Measurements from ENCODE around the gene LIPC. TPM values are rescaled to one million over a fixed set of nuclear protein-coding genes. Genes with fewer than 3 reads are reported as not detected.

Gene LIPC
- total and polyA plus RNA-seq, 10 of the 15 experiments (the other 5 are each of a cell fraction or from before 2014, with no cell fraction given), result 0.06 to 0.31 (median 0.16) TPM; not detected in 1

DNA sequence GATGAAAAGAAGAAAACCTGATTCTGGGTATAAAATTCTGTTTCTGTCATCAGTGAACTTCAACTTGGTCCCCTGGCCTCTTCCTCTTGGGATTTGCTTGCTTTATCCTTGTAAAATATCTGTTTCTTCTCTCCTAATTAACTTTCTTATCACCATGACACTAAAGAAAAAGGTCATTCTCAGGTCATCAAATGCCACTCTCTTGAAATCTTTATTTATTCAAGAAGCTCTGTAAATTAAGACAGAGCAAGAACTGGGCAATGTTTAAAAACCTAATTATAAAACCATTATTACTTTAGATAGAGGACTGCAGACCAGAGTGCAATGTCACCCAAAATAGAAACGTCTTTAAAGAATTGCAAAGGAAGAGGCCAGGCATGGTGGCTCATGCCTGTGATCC is 6.0 kb upstream of the LIPC start:
- Histone ChIP-seq H3K9ac (ENCODE audit: control insufficient read depth, insufficient read depth, low read length) (no peak overlapping the region), H3K27me3 (replicated peaks in 1 of 2; ENCODE audit: control insufficient read depth in 2 of 2, insufficient read depth in 2 of 2, low read length in 1 of 2) (no peaks in the 10 kb centered on the region), H3K36me3 (ENCODE audit: control insufficient read depth in 2 of 2, insufficient read depth in 2 of 2, low read length in 1 of 2) (no peaks in the 10 kb centered on the region), H4K20me1 (ENCODE audit: control insufficient read depth, insufficient read depth) (no peaks in the 10 kb centered on the region), H3K79me2 (ENCODE audit: control insufficient read depth, insufficient read depth, low read length) (no peaks in the 10 kb centered on the region), H3K4me3 (no peak overlapping the region), H2AFZ (ENCODE audit: control insufficient read depth, low read depth, low read length) (no peak overlapping the region), H3K27ac (ENCODE audit: control insufficient read depth, insufficient read depth) (no peak overlapping the region), H3K9me3 (replicated peaks; ENCODE audit: control insufficient read depth, insufficient read depth, low read length) (no peaks in the 10 kb centered on the region), H3K4me1 (ENCODE audit: control insufficient read depth, insufficient read depth, low read length) (peaks cover 2% of the 10 kb centered on the region; the same call in 1 of the 2 replicates), H3K4me2 (ENCODE audit: control insufficient read depth, insufficient read depth) (no peak overlapping the region)
- ChIA-PET POLR2A (interaction anchor here (0.6 kb wide), 2 partner anchors 54 to 90 kb away, joined by 3 read pairs; no protein-coding TSS in a partner anchor), RAD21 (ENCODE audit: unreplicated experiment) (interaction anchor here (0.8 kb wide), 1 partner anchor 142 kb away, joined by 3 read pairs; no protein-coding TSS in a partner anchor), SMC1A (ENCODE audit: uncharacterized antibody, unreplicated experiment) (interaction anchor here (1.0 to 1.7 kb wide), 2 partner anchors 8 to 151 kb away, joined by 3 to 7 read pairs; no protein-coding TSS in a partner anchor), CTCF (interaction anchor here (0.6 to 1.2 kb wide), 2 partner anchors 11 to 114 kb away, joined by 3 to 4 read pairs; no protein-coding TSS in a partner anchor)
- intact Hi-C loops (cut with micrococcal nuclease; ENCODE audit: unreplicated experiment) (no loop called here), in situ Hi-C loops (cut with MboI) (no loop called here)
- ATAC-seq (no peak), FAIRE-seq (no peak), DNase-seq (ENCODE audit: low read depth, low spot score) (no peak)
- no peak for TF ChIP-seq CHD4 (IDR thresholded peaks at IDR 0.05)
- TF ChIP-seq, protein P1, sequence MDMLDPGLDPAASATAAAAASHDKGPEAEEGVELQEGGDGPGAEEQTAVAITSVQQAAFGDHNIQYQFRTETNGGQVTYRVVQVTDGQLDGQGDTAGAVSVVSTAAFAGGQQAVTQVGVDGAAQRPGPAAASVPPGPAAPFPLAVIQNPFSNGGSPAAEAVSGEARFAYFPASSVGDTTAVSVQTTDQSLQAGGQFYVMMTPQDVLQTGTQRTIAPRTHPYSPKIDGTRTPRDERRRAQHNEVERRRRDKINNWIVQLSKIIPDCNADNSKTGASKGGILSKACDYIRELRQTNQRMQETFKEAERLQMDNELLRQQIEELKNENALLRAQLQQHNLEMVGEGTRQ (IDR thresholded peaks at IDR 0.05; ENCODE audit: borderline replicate concordance, low read depth, low read length), result no peak
- no TSS peak for BruUV-seq (replicated peaks)
- 38% methylated on average over 1 of the region's 1 CpG for WGBS (ENCODE audit: insufficient coverage, insufficient replicate concordance, low lambda C conversion rate, missing lambda C conversion rate)

DNA sequence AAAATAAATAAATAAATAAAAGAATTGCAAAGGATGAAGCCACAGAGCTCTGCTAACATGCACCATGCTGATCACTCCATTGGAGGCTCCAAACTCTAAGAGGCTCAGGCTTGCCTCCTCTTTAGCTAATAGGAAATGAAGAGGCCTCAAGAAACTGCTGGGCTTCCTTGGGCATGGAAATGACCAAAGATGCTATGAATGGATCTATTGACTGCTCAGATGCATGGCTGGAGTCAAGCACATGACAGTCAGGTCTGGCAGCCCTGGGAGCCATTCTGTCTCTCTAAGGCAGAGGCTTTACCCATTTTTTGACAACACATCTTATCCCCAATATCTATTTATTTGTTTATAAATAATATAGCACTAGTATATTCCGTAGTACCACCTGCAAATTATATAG is 5.3 kb upstream of the LIPC start:
- SMC1A ChIA-PET (ENCODE audit: uncharacterized antibody, unreplicated experiment), result interaction anchor here (1.0 to 1.7 kb wide), 2 partner anchors 8 to 151 kb away, joined by 3 to 7 read pairs; no protein-coding TSS in a partner anchor
- WGBS (ENCODE audit: insufficient coverage, insufficient replicate concordance, low lambda C conversion rate, missing lambda C conversion rate), result 45% methylated on average over 1 of the region's 1 CpG
- no peak overlapping the region for H2AFZ ChIP-seq (ENCODE audit: control insufficient read depth, low read depth, low read length)
- RAD21 ChIA-PET (ENCODE audit: unreplicated experiment), result interaction anchor here (0.8 kb wide), 1 partner anchor 141 kb away, joined by 3 read pairs; no protein-coding TSS in a partner anchor
- H3K36me3 ChIP-seq (ENCODE audit: control insufficient read depth in 2 of 2, insufficient read depth in 2 of 2, low read length in 1 of 2), result no peaks in the 10 kb centered on the region
- H3K27ac ChIP-seq (ENCODE audit: control insufficient read depth, insufficient read depth), result no peak overlapping the region
- in situ Hi-C loops (cut with MboI), result no loop called here
- no peaks in the 10 kb centered on the region for H3K4me1 ChIP-seq (ENCODE audit: control insufficient read depth, insufficient read depth, low read length)
- TF ChIP-seq NFXL1 (IDR thresholded peaks at IDR 0.05; ENCODE audit: borderline replicate concordance) (no peak), RB1 (IDR thresholded peaks at IDR 0.05; ENCODE audit: borderline replicate concordance) (no peak), CHD1 (IDR thresholded peaks at IDR 0.05; ENCODE audit: low read depth, low read length) (no peak), POLR2A (IDR thresholded peaks at IDR 0.05; ENCODE audit: low read depth, low read length) (no peak), STAT1 (conservative IDR thresholded peaks at IDR 0.05) (no peak), IRF4 (IDR thresholded peaks at IDR 0.05; ENCODE audit: low read depth, low read length) (no peak)
- TF ChIP-seq, protein P2, sequence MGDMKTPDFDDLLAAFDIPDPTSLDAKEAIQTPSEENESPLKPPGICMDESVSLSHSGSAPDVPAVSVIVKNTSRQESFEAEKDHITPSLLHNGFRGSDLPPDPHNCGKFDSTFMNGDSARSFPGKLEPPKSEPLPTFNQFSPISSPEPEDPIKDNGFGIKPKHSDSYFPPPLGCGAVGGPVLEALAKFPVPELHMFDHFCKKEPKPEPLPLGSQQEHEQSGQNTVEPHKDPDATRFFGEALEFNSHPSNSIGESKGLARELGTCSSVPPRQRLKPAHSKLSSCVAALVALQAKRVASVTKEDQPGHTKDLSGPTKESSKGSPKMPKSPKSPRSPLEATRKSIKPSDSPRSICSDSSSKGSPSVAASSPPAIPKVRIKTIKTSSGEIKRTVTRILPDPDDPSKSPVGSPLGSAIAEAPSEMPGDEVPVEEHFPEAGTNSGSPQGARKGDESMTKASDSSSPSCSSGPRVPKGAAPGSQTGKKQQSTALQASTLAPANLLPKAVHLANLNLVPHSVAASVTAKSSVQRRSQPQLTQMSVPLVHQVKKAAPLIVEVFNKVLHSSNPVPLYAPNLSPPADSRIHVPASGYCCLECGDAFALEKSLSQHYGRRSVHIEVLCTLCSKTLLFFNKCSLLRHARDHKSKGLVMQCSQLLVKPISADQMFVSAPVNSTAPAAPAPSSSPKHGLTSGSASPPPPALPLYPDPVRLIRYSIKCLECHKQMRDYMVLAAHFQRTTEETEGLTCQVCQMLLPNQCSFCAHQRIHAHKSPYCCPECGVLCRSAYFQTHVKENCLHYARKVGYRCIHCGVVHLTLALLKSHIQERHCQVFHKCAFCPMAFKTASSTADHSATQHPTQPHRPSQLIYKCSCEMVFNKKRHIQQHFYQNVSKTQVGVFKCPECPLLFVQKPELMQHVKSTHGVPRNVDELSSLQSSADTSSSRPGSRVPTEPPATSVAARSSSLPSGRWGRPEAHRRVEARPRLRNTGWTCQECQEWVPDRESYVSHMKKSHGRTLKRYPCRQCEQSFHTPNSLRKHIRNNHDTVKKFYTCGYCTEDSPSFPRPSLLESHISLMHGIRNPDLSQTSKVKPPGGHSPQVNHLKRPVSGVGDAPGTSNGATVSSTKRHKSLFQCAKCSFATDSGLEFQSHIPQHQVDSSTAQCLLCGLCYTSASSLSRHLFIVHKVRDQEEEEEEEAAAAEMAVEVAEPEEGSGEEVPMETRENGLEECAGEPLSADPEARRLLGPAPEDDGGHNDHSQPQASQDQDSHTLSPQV (IDR thresholded peaks at IDR 0.05), result no peak
- FAIRE-seq (no peak), DNase-seq (ENCODE audit: low read depth, low spot score) (no peak), ATAC-seq (no peak)
- H3K27me3 ChIP-seq (replicated peaks in 1 of 2; ENCODE audit: control insufficient read depth in 2 of 2, insufficient read depth in 2 of 2, low read length in 1 of 2), result no peaks in the 10 kb centered on the region
- H3K79me2 ChIP-seq (ENCODE audit: control insufficient read depth, insufficient read depth, low read length), result no peaks in the 10 kb centered on the region
- no peak overlapping the region for H3K4me2 ChIP-seq (ENCODE audit: control insufficient read depth, insufficient read depth)
- CTCF ChIA-PET, result interaction anchor here (0.6 to 0.7 kb wide), 2 partner anchors 8 to 11 kb away, joined by 3 to 4 read pairs; no protein-coding TSS in a partner anchor
- H3K4me3 ChIP-seq, result no peak overlapping the region
- POLR2A ChIA-PET, result interaction anchor here (0.6 to 0.7 kb wide), 4 partner anchors 46 to 90 kb away, joined by 3 to 6 read pairs (median 3); no protein-coding TSS in a partner anchor
- H4K20me1 ChIP-seq (ENCODE audit: control insufficient read depth, insufficient read depth), result no peaks in the 10 kb centered on the region
- H3K9me3 ChIP-seq (replicated peaks; ENCODE audit: control insufficient read depth, insufficient read depth, low read length), result no peaks in the 10 kb centered on the region
- intact Hi-C loops (cut with micrococcal nuclease; ENCODE audit: unreplicated experiment), result no loop called here
- no TSS peak for BruUV-seq (replicated peaks)
- no peak overlapping the region for H3K9ac ChIP-seq (ENCODE audit: control insufficient read depth, insufficient read depth, low read length)

Measured in GM12878 (cell line).